HL-60 (cell line): ENCODE measurements around the gene TIMM23.
"Not testable (repeated sequence)": the region's sequence is repeated elsewhere in the genome, so short reads cannot be mapped to it uniquely, and the experiment has no call there.

Experiments
- DNase-seq, 2 experiments: peaks; one replicate each; pipeline ENCODE4 v3.0.0-alpha.2; 2010 to 2020; ENCODE audit warnings: low read depth in 1 of 2, low spot score in 1 of 2
- H3K27ac ChIP-seq: fragments of 250-450 bp; sonication (Bioruptor Pico); replicated peaks from 2 replicates; pipeline ENCODE4 v1.5.1; 2020; ENCODE audit warnings: mild to moderate bottlenecking, moderate library complexity
- H3K27me3 ChIP-seq: fragments of 250-450 bp; sonication (Bioruptor Pico); 2 replicates; pipeline ENCODE4 v1.5.1; 2021; ENCODE audit warnings: mild to moderate bottlenecking, moderate library complexity; ENCODE audit not compliant: insufficient read depth, poor library complexity, severe bottlenecking
- H3K4me3 ChIP-seq: replicated peaks from 2 replicates; pipeline ENCODE4 v1.5.1; 2011; ENCODE audit warnings: mild to moderate bottlenecking, control low read depth, low read length; ENCODE audit not compliant: insufficient read depth
- GABPA ChIP-seq: IDR thresholded peaks from 2 replicates; pipeline ENCODE4 v1.6.1; 2012; ENCODE audit warnings: low read depth
- POLR2AphosphoS5 ChIP-seq: IDR thresholded peaks from 2 replicates; pipeline ENCODE4 v1.6.1; 2012; ENCODE audit warnings: low read depth
- REST ChIP-seq: IDR thresholded peaks from 2 replicates; pipeline ENCODE4 v1.6.1; 2012; ENCODE audit warnings: low read depth; ENCODE audit not compliant: insufficient replicate concordance
- SPI1 ChIP-seq: IDR thresholded peaks from 2 replicates; pipeline ENCODE4 v1.6.1; 2012; ENCODE audit warnings: low read depth, mild to moderate bottlenecking, borderline replicate concordance
- TF ChIP-seq, protein P1 (sequence below): IDR thresholded peaks from one replicate; pipeline ENCODE4 v1.5.1; 2011; ENCODE audit warnings: low read length, control low read depth, inconsistent platforms; ENCODE audit not compliant: insufficient read depth

The TIMM23 gene

DNA sequence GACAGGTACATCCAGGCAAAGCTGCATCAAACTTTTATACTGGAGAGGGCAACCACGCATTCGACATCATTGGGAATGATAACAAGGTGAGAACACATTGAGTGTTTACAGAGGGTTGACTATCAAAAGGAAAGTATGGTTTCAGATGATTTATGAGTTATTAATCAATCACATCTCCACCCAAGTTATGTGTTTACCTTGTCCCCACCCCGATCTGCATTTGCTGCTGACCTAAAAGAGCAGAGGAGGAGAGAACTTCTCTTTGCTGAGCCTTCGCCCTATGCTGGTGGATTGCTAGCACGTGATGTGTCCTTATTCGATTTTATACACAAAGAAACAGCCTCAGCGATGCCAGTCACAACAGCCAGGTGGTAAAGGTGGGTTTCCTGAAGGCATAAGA, 74.0 kb downstream of the TIMM23 start, which contains the start of gene MSMB:
TSS of gene MSMB (minus strand) at position 9 of the 400 bp plus-strand sequence. CDS start 32 bp downstream, outside the sequence.
- H3K27ac ChIP-seq: no peak within 1 kb of the TSS
- H3K27me3 ChIP-seq: no peaks in the 10 kb centered on the region
- TF ChIP-seq SPI1 (no peak), REST (no peak), GABPA (no peak)
- no peak for DNase-seq
- no peak within 1 kb of the TSS for H3K4me3 ChIP-seq

DNA sequence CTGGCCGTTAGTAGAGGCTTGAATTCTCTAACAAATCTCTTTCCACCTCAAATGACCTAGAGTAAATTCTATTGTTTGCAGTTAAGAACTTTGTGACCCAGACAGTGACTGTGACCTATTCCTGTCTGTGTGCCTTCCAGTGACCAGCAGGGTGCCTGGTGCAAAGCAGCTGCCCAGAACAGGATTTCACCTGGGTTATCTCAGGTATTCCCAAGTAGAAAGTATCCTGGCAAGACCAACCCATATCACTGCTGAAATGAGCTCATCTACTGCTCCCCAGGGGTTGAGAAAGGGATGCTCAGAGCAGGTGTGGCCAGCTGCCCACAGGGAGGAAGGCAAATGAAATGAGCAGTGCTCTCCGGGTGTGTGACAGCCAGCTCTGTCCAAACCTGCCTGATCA, 75.9 kb downstream of the TIMM23 start:
- TF ChIP-seq POLR2AphosphoS5: no peak
- TF ChIP-seq GABPA: no peak
- no peak for TF ChIP-seq REST
- TF ChIP-seq SPI1: no peak
- TF ChIP-seq, protein P1, sequence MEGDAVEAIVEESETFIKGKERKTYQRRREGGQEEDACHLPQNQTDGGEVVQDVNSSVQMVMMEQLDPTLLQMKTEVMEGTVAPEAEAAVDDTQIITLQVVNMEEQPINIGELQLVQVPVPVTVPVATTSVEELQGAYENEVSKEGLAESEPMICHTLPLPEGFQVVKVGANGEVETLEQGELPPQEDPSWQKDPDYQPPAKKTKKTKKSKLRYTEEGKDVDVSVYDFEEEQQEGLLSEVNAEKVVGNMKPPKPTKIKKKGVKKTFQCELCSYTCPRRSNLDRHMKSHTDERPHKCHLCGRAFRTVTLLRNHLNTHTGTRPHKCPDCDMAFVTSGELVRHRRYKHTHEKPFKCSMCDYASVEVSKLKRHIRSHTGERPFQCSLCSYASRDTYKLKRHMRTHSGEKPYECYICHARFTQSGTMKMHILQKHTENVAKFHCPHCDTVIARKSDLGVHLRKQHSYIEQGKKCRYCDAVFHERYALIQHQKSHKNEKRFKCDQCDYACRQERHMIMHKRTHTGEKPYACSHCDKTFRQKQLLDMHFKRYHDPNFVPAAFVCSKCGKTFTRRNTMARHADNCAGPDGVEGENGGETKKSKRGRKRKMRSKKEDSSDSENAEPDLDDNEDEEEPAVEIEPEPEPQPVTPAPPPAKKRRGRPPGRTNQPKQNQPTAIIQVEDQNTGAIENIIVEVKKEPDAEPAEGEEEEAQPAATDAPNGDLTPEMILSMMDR: no peak
- Histone ChIP-seq H3K27me3 (no peaks in the 10 kb centered on the region), H3K27ac (no peak overlapping the region), H3K4me3 (no peak overlapping the region)
- DNase-seq: no peak

GRCh38 chr10:46049497-46049831, 77.2 kb downstream of the TIMM23 start:
- H3K27me3 ChIP-seq, H3K27ac ChIP-seq, DNase-seq, H3K4me3 ChIP-seq: not testable (repeated sequence)

DNA sequence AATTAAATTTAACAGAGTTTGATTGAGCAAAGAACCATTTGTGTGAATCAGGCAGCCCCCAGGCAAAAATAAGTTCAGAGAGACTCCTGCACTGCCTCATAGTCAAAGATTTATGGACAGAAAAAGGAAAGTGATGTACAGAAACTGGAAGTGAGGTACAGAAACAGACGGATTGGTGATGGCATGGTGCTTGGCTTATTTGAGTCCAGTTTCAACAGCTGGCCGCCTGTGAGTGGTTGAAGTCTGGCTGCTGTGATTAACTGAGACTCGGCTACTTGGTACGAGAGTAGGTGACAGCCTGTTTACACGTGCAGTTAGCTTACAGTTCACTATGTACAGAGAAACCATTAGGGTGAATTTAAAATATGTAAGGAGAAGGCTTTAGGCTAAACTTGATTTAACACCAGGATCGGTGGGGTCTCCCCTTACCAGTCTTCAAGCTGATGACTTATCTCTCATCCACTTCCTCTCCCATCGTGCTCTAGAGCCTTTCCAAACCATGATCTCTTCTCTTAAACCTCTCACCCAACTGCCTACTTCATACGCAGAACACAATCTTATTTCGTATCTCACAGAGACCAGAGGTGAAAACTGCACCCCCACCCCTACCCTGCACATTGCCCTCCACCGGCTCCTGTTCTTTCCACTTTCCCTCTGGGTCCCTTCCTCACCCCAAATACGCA, 78.8 kb downstream of the TIMM23 start:
- Histone ChIP-seq H3K27ac (no peak overlapping the region), H3K27me3 (no peaks in the 10 kb centered on the region), H3K4me3 (no peak overlapping the region)
- no peak for DNase-seq
- TF ChIP-seq SPI1 (peak; percentile 20; the same call in 1 of the 2 replicates), GABPA (no peak), REST (no peak)
- TF ChIP-seq, protein P1: no peak
